ENCODE results near the gene FMO1.

Gene FMO1

GRCh38 chr1:171248302-171248701 is at the start of gene FMO1:
Gene FMO1 (plus strand): TSS chr1:171248494. CDS start chr1:171258088, 9,594 bp downstream.
- H3K9me3 ChIP-seq (ENCODE audit: low read length), result no peaks in the 10 kb centered on the region

GRCh38 chr1:171204296-171204695 is 44.0 kb upstream of the FMO1 start:
- H3K4me2 ChIP-seq (ENCODE audit: low read length), result no peak overlapping the region
- TF ChIP-seq EZH2 (IDR thresholded peaks at IDR 0.05; ENCODE audit: borderline replicate concordance, low read length) (no peak), CTCF (IDR thresholded peaks at IDR 0.05; ENCODE audit: low read length) (no peak)
- no peak overlapping the region for H3K9ac ChIP-seq (ENCODE audit: low read length)
- no peaks in the 10 kb centered on the region for H3K9me2 ChIP-seq (ENCODE audit: low read depth, low read length)
- no peak overlapping the region for H3K27ac ChIP-seq (ENCODE audit: low read depth, low read length, poor library complexity, severe bottlenecking)
- H3K9me3 ChIP-seq (ENCODE audit: low read length), result no peaks in the 10 kb centered on the region
- H3K27me3 ChIP-seq (ENCODE audit: insufficient read depth, low read length), result no peaks in the 10 kb centered on the region
- H4K20me1 ChIP-seq (ENCODE audit: insufficient read depth, low read length), result no peaks in the 10 kb centered on the region
- no peaks in the 10 kb centered on the region for H3K36me3 ChIP-seq (ENCODE audit: insufficient read depth, low read length)
- no peaks in the 10 kb centered on the region for H3K79me2 ChIP-seq (ENCODE audit: insufficient read depth, low read length)
- H2AFZ ChIP-seq (ENCODE audit: low read length), result no peak overlapping the region
- no peaks in the 10 kb centered on the region for H3F3A ChIP-seq (ENCODE audit: insufficient read depth, low read length)
- no peaks in the 10 kb centered on the region for H3K4me1 ChIP-seq (ENCODE audit: insufficient read depth, low read length, severe bottlenecking)
- no peak overlapping the region for H3K4me3 ChIP-seq (ENCODE audit: low read depth, low read length, poor library complexity, severe bottlenecking)

More at GRCh38 chr1:171248302-171248701, at the start of gene FMO1:
- H2AFZ ChIP-seq (ENCODE audit: low read length), result no peak within 1 kb of the TSS
- TF ChIP-seq CTCF (IDR thresholded peaks at IDR 0.05; ENCODE audit: low read length) (no peak), EZH2 (IDR thresholded peaks at IDR 0.05; ENCODE audit: borderline replicate concordance, low read length) (no peak)
- H3K4me1 ChIP-seq (ENCODE audit: insufficient read depth, low read length, severe bottlenecking), result peaks cover 12% of the 10 kb centered on the region
- H3K27me3 ChIP-seq (ENCODE audit: insufficient read depth, low read length), result no peaks in the 10 kb centered on the region
- no peak within 1 kb of the TSS for H3K9ac ChIP-seq (ENCODE audit: low read length)
- H3K4me2 ChIP-seq (ENCODE audit: low read length), result no peak within 1 kb of the TSS
- no peak within 1 kb of the TSS for H3K27ac ChIP-seq (ENCODE audit: low read depth, low read length, poor library complexity, severe bottlenecking)
- no peaks in the 10 kb centered on the region for H3K79me2 ChIP-seq (ENCODE audit: insufficient read depth, low read length)
- no peaks in the 10 kb centered on the region for H3K36me3 ChIP-seq (ENCODE audit: insufficient read depth, low read length)
- H3K4me3 ChIP-seq (ENCODE audit: low read depth, low read length, poor library complexity, severe bottlenecking), result no peak within 1 kb of the TSS
- no peaks in the 10 kb centered on the region for H3K9me2 ChIP-seq (ENCODE audit: low read depth, low read length)
- no peaks in the 10 kb centered on the region for H4K20me1 ChIP-seq (ENCODE audit: insufficient read depth, low read length)
- no peaks in the 10 kb centered on the region for H3F3A ChIP-seq (ENCODE audit: insufficient read depth, low read length)

- Histone ChIP-seq H2AFZ (ENCODE audit: low read length) (no peak overlapping the region), H3K27ac (ENCODE audit: low read depth, low read length, poor library complexity, severe bottlenecking) (no peak overlapping the region), H4K20me1 (ENCODE audit: insufficient read depth, low read length) (no peaks in the 10 kb centered on the region), H3K9me3 (ENCODE audit: low read length) (no peaks in the 10 kb centered on the region), H3K36me3 (ENCODE audit: insufficient read depth, low read length) (no peaks in the 10 kb centered on the region), H3K9me2 (ENCODE audit: low read depth, low read length) (no peaks in the 10 kb centered on the region), H3K79me2 (ENCODE audit: insufficient read depth, low read length) (no peaks in the 10 kb centered on the region), H3K4me2 (ENCODE audit: low read length) (no peak overlapping the region), H3K4me3 (ENCODE audit: low read depth, low read length, poor library complexity, severe bottlenecking) (no peak overlapping the region), H3K27me3 (ENCODE audit: insufficient read depth, low read length) (no peaks in the 10 kb centered on the region), H3K9ac (ENCODE audit: low read length) (no peak overlapping the region), H3K4me1 (ENCODE audit: insufficient read depth, low read length, severe bottlenecking) (no peaks in the 10 kb centered on the region), H3F3A (ENCODE audit: insufficient read depth, low read length) (no peaks in the 10 kb centered on the region)
- TF ChIP-seq CTCF (IDR thresholded peaks at IDR 0.05; ENCODE audit: low read length) (no peak), EZH2 (IDR thresholded peaks at IDR 0.05; ENCODE audit: borderline replicate concordance, low read length) (no peak)
Observed at GRCh38 chr1:171206204-171206977, 41.9 kb upstream of the FMO1 start.
